Stomach (tissue), 4 donors: ENCODE measurements around the gene PTPRK.

Experiments
- CTCF ChIP-seq, 7 experiments: fragments of 450-650 bp in 4 of 7; fragments of 200-600 bp in 3 of 7; sonication (generic) in 3 of 7; IDR thresholded peaks; one replicate each; pipeline ENCODE4 v1.5.1; 2016 to 2019; ENCODE audit warnings: antibody characterized with exemption in 7 of 7, control low read depth in 2 of 7, mild to moderate bottlenecking in 1 of 7
- EP300 ChIP-seq: sonication (generic); formaldehyde crosslinking; IDR thresholded peaks from one replicate; pipeline ENCODE4 v1.6.1; 2017; ENCODE audit warnings: antibody characterized with exemption

- TF ChIP-seq EP300 (no peak), CTCF (IDR thresholded peaks at IDR 0.05) (no peak)
Measured at GRCh38 chr6:128278836-128279235, 241.6 kb downstream of the PTPRK start.
